Measurements from ENCODE around the gene LDLR. TPM values are rescaled to one million over a fixed set of nuclear protein-coding genes. Genes with fewer than 3 reads are reported as not detected.

The LDLR gene
- total and polyA plus RNA-seq, 2 of the 4 experiments (the other 2 are of a cell fraction), result 45.2 to 53.8 TPM

DNA sequence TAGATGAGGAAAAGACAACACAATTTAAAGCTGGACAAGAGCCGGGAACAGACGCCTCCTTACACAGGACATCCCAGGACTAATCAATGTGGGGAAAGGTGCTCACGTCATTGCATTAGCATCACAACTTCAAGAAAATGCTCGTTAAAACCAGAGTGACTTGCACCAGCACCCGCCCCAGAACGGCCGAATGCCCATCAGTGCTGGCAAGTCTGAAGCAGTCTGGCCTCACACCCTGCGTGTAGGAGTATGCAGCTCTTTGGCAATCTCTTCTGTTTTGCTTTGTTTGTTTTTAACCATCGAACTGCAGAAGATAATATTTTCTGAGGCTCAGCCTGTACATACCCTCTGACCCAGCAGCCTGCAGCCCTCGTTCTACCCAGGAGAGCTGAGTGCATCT, 44.8 kb upstream of the LDLR start:
- Histone ChIP-seq H3K18ac (ENCODE audit: low read depth, low read length) (no peak overlapping the region), H2BK15ac (ENCODE audit: low read depth, low read length) (no peak overlapping the region), H2AFZ (replicated peaks; ENCODE audit: low read length, poor library complexity) (no peak overlapping the region), H2BK120ac (ENCODE audit: low read depth, low read length) (no peak overlapping the region), H3K27me3 (ENCODE audit: control insufficient read depth, insufficient read depth, low read length) (no peaks in the 10 kb centered on the region), H3K9ac (ENCODE audit: low read depth, low read length) (no peak overlapping the region), H2AK5ac (ENCODE audit: low read depth, low read length) (no peak overlapping the region), H2BK5ac (ENCODE audit: low read depth, low read length, poor library complexity, severe bottlenecking) (no peak overlapping the region), H2AK9ac (replicated peaks; ENCODE audit: low read depth, low read length, poor library complexity) (no peak overlapping the region), H3K9me1 (ENCODE audit: insufficient read depth, low read length) (no peaks in the 10 kb centered on the region), H4K20me1 (ENCODE audit: insufficient read depth, low read length) (no peaks in the 10 kb centered on the region; the same call in 1 of the 2 replicates), H4K5ac (ENCODE audit: low read depth, low read length) (no peak overlapping the region), H3K4me1 (ENCODE audit: control insufficient read depth, insufficient read depth, low read length) (no peaks in the 10 kb centered on the region), H3K9me3 (ENCODE audit: control insufficient read depth, insufficient read depth, low read length) (no peaks in the 10 kb centered on the region), H4K91ac (ENCODE audit: insufficient read depth, low read depth, low read length) (no peak overlapping the region), H3K27ac (ENCODE audit: insufficient read depth, low read length) (no peak overlapping the region), H3K79me1 (ENCODE audit: low read depth in 1 of 2, low read length in 2 of 2) (peaks cover 22 to 45% of the 10 kb centered on the region in 2 experiments), H3K56ac (ENCODE audit: extremely low read depth, insufficient read depth, low read length) (no peak overlapping the region), H3K4ac (ENCODE audit: low read depth, low read length) (no peak overlapping the region), H3K23ac (ENCODE audit: low read depth, low read length) (no peak overlapping the region), H3K36me3 (ENCODE audit: control insufficient read depth, insufficient read depth, low read length) (peaks cover 59% of the 10 kb centered on the region), H3K14ac (replicated peaks; ENCODE audit: low read depth, low read length) (no peak overlapping the region), H3K4me3 (ENCODE audit: insufficient read depth, low read depth, low read length) (no peak overlapping the region), H2BK20ac (ENCODE audit: low read depth, low read length) (no peak overlapping the region), H4K8ac (ENCODE audit: low read depth in 2 of 2, low read length in 2 of 2) (no peak overlapping the region), H3K4me2 (ENCODE audit: low read depth, low read length) (no peak overlapping the region)
- 95% methylated on average over 6 of the region's 10 CpGs; no CpG with 5 or more reads in 1 of the 2 experiments for WGBS, 2 experiments (ENCODE audit: extremely low coverage in 2 of 2, insufficient read length in 1 of 2)
- ChIA-PET CTCF (interaction anchor here (0.7 kb wide), 1 partner anchor 50 kb away, joined by 3 read pairs; no protein-coding TSS in a partner anchor), POLR2A (ENCODE audit: unreplicated experiment) (no interaction called here)
- in situ Hi-C loops (cut with MboI; ENCODE audit: low sequenced_read_pairs) (no loop called here), dilution Hi-C loops (cut with HindIII; ENCODE audit: low sequenced_read_pairs, unreplicated experiment) (no loop called here), intact Hi-C loops (cut with micrococcal nuclease) (no loop called here)
- TF ChIP-seq MAZ (IDR thresholded peaks at IDR 0.05; ENCODE audit: borderline replicate concordance, low read depth, low read length) (no peak), FOS (IDR thresholded peaks at IDR 0.05; ENCODE audit: low read depth, low read length) (no peak), MXI1 (IDR thresholded peaks at IDR 0.05; ENCODE audit: borderline replicate concordance, low read depth, low read length) (no peak)
- no TSS peak for BruUV-seq (replicated peaks)
- no peak for ATAC-seq (ENCODE audit: low read depth)
- DNase-seq, result no peak
